GM19328 (cell line): ENCODE results near the gene HYPK.
"Not testable (repeated sequence)": the region's sequence is repeated elsewhere in the genome, so short reads cannot be mapped to it uniquely, and the experiment has no call there.

Source experiments
- ATAC-seq: cut with Tn5 transposase; IDR thresholded peaks from one replicate; pipeline ENCODE4 v1.9.1; 2021; ENCODE audit warnings: mild to moderate bottlenecking, moderate library complexity; ENCODE audit not compliant: unreplicated experiment

Gene HYPK

DNA sequence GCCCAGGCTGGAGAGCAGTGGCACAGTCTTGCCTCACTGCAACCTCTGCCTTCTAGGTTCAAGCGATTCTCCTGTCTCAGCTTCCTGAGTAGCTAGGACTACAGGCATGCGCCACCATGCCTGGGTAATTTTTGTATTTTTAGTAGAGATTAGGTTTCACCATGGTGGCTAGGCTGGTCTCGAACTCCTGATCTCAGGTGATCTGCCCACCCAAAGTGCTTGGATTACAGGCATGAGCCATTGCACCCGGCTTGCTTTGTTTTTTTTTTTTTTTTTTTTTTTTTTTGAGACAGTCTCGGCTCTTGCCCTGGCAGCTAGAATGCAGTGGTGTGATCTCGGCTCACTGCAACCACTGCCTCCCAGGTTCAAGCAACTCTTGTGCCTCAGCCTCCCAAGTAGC lies 32.1 kb downstream of the HYPK start:
- not testable (repeated sequence) for ATAC-seq

DNA sequence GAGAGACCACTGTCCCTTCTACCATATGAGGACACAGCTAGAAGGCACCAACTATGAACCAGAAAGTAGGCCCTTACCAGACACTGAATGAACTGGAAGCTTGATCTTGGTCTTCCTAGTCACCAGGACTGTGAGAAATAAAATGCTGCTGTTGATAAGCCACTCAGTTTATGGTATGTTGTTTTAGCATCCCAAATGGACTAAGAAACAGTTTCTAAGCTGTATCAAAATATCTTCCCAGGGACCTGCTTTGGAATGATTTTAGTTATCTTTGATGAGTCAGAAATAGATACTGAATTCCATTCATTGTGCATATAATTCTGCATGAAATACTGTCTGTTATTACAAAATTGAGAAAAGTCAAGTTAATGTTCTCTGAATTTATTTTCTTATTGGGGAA lies 45.0 kb downstream of the HYPK start:
- no peak for ATAC-seq

DNA sequence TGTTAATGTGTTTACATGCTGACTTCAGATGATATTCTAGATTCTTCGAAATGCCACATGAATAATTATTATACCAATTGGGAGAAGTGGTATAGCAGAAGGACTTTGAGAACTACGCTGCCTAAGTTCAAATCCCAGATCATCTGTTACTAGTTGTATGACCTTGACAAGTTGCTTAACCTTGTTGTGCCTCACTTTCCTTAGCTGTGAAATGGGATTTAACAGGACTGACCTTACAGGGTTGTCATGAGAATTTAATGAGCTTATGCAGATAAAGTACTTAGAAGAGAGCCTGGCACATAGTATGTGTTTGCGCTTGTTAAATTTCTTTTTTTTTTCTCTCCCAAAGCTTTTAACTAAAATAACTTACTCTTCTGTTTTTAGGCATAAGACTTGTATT lies 50.9 kb downstream of the HYPK start:
- ATAC-seq: no peak

DNA sequence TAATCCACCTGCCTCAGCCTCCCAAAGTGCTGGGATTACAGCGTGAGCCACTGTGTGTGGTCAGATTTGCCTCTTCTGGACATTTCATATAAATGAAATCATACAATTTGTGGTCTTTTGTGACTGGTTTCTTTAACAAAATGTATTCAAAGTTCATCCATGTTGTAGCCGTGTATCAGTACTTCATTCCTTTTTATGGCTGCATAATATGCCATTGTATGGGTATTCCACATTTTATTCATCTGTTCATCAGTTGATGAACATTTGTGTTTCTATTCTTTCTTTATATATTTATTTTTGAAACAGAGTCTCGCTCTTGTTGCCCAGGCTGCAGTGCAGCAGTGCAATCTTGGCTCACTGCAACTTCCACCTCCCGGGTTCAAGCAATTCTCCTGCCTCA lies 52.2 kb downstream of the HYPK start:
- ATAC-seq: no peak
